D341Med (cell line): ENCODE results near the gene C12orf56.
"Not testable (repeated sequence)": the region's sequence is repeated elsewhere in the genome, so short reads cannot be mapped to it uniquely, and the experiment has no call there.

ENCODE experiments used
- DNase-seq: peaks from one replicate; pipeline ENCODE4 v3.0.0; 2012; ENCODE audit warnings: low spot score

The C12orf56 gene

DNA sequence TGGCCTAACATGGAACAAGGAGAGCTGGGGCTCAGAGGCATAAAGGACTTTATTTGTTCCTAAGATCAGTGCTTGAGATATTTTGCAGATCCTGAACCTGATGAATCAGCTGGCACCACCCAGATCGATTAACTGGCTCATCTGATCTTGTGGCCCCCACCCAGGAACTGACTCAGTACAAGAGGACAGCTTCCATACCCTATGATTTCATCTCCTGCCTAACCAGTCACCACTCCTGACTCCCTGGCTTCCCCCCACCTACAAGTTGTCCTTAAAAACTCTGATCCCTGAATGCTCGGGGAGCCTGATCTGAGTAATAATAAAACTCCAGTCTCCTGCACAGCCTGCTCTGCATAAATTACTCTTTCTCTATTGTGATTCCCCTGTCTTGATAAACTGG, 5.1 kb downstream of the C12orf56 start:
- DNase-seq: no peak

DNA sequence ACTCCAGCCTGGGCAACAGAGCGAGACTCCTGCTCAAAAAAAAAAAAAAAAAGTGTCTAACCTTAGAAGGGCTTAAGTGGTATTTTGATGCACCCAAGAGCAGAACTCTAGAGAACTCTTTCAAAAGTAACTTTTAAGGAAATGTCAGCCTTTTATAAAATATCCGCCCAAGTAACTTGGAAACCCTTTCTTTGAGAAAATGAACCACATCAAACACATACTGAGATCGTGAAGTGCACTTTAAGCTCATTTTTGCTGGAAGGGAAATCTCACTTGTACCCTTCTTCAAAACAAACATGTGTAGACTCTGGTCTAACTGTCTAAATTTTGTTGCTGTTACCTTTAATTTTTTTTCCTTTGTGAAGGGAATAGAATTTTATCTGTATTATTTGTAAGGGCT, 5.5 kb downstream of the C12orf56 start:
- DNase-seq: no peak

DNA sequence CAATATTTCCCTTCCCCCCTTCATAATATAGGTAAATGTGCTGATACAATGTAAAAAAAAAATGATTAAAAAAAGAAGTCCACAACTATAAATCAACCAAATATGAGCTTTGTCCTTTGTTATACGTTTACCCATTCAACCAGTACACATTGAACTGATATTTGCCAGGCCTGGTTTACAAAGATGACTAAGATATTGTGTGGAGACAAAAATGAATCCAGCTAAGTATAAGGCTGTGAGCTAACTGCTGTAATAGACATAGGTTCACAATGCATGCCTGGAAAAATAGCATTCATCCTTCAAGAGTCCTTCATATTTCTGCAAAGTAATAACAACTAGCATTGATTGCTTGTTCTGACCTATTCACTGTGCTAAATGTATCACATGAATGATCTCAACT, 6.9 kb downstream of the C12orf56 start:
- DNase-seq: no peak

DNA sequence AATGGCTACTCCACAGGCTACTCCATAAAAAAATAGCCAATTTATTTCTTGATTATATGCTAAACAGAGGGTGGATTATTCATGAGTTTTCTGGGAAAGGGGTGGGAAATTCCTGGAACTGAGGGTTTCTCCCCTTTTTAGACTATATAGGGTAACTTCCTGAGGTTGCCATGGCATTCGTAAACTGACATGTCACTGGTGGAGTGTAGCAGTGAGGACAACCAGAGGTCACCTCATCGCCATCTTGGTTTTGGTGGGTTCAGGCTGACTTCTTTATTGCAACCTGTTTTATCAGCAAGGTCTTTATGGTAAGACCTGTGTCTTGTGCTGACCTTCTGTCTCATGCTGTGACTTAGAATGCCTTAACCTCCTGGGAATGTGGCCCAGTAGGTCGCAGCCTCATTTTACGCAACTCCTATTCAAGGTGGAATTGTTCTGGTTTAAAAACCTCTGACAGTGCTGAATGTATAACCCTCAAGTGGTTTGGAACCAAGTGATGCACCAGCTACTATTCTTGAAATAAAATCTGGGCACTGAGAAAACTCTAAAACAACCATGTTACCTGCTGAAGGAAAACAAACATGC, 27.7 kb downstream of the C12orf56 start:
- DNase-seq: no peak

GRCh38 chr12:64361173-64361572, 29.4 kb downstream of the C12orf56 start:
- DNase-seq: not testable (repeated sequence)

- not testable (repeated sequence) for DNase-seq
These were observed 34.3 kb downstream of the C12orf56 start for GRCh38 chr12:64356209-64356608.

- DNase-seq: no peak
These were observed 38.4 kb downstream of the C12orf56 start for GRCh38 chr12:64352181-64352580.

DNA sequence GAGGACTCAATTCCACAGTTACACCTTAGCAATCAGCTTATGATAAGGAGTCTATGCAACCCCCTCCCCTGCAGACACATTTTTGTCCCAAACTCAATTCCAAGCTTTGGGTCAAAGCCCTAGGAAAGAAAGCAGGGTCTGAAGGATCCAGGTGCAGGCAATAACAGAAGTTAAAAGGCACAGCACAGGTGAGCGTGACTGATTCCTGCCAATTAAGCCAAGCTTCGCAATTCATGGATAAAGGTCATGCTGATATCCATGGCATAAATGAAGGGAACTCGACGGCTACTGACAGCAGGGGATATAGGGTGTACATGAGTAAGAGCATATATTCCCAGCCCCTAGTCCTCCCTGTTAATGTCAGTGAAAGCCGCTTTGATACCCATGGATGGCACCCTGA, 39.3 kb downstream of the C12orf56 start:
- no peak for DNase-seq

GRCh38 chr12:64347630-64348029, 42.9 kb downstream of the C12orf56 start:
- DNase-seq: no peak

DNA sequence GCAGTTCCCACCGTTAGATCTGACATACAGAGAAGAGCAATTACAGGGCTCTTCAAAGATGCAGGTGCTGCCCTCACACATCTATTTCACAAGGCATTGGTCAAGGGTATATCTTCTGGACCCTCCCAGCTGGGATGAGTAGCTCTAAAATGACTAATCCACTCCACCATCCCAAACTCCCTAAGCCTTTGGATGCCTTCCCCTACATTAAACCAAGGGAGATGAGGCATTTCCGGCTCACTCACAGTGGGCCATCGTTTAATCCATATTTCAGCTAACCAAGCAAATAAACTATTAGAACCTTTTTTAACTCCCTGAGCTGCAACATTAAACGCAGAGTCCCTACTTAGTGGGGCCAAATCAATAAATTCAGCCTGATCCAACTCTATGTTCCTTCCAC, 45.9 kb downstream of the C12orf56 start:
- not testable (repeated sequence) for DNase-seq

- DNase-seq: not testable (repeated sequence)
These were observed 50.0 kb downstream of the C12orf56 start for GRCh38 chr12:64340546-64340945.

- DNase-seq: no peak
These were observed 54.6 kb downstream of the C12orf56 start for GRCh38 chr12:64335886-64336466.

DNA sequence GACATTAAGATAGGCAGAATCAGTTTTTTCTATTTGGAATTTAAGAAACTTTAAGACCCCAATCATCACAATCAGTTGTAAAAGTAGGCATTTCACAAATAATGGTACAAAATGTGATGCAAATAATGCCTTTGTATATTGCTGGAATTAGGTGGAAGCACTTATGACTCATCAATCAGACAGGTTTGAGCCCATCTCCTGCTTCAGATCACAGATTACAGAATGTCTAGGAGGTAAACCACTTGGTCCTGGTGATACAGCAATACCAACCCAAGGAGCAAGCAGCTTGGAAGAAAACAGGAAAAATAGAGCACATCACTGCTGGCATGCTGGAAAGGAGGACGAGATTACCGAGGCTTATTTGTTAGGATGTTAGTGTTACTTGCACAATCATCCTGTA, 57.6 kb downstream of the C12orf56 start:
- DNase-seq: no peak

GRCh38 chr12:64332296-64332695, 58.3 kb downstream of the C12orf56 start:
- DNase-seq: no peak

- DNase-seq: not testable (repeated sequence)
These were observed 61.4 kb downstream of the C12orf56 start for GRCh38 chr12:64329031-64329710.

DNA sequence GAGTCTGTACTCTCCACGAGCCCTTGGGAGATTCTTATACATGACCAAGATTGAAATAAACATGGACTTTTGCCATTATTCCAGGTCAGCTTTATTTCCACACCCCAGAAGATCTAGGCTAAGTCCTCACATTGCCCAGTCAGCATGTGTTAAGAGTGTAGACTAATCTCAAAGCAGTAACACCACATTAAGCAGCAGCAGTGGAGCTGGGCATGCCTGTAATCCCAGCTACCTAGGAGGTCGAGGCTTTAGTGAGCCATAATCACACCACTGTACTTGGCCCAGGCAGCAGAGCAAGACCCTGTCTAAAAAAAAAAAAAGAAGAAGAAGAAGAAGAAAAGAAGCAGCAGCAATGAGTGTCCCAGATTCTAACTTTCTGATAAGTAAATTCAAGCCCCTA, 65.5 kb downstream of the C12orf56 start:
- DNase-seq: no peak

DNA sequence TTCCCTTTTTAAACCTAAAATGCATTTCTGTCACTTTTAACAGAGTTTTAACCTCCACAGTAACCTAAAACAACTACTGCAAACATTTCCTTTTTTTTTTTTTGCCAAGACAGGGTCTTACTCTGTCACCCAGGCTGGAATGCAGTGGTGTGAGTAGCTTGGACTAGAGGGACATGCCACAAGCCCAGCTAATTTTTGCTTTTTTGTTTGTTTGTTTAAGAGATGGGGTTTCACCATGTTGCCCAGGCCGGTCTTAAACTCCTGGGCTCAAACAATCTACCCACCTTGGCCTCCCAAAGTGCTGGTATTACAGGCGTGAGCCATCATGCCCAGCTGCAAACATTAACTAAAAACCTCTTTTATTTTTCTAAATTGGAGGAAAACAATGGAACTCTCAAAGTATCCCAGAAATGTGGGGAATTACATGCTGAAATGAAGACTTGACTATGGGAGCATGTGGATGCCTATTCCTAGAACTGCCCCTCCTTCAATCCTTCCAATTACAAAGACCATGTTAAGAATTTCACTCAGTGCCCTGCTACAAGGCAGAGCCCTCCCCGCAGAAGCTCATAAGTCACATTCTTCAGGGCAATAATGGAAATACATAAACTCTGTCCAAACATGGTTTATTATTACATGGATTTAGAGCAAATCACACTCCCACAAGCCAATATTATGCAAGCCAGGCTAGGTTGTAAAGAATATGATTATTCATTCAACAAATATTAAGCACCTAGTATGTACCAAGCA, 66.9 kb downstream of the C12orf56 start:
- DNase-seq: no peak

GRCh38 chr12:64323006-64323405, 67.6 kb downstream of the C12orf56 start:
- DNase-seq: no peak

GRCh38 chr12:64320611-64321010, 69.9 kb downstream of the C12orf56 start:
- DNase-seq: no peak

DNA sequence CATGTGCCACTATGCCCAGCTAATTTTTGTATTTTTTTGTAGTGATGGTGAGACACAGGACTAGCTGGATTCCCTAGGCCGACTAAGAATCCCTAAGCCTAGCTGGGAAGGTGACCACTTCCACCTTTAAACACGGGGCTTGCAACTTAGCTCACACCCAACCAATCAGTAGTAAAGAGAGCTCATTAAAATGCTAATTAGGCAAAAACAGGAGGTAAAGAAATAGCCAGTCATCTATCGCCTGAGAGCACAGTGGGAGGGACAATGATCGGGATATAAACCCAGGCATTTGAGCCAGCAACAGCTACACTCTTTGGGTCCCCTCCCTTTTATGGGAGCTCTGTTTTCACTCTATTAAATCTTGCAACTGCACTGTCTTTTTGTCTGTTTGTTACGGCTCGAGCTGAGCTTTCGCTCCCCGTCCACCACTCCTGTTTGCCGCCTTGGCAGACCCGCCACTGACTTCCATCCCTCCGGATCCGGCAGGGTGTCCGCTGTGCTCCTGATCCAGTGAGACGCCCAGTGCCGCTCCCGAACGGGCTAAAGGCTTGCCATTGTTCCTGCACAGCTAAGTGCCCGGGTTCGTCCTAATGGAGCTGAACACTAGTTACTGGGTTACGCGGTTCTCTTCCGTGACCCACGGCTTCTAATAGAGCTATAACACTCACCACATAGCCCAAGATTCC, 70.9 kb downstream of the C12orf56 start:
- not testable (repeated sequence) for DNase-seq

DNA sequence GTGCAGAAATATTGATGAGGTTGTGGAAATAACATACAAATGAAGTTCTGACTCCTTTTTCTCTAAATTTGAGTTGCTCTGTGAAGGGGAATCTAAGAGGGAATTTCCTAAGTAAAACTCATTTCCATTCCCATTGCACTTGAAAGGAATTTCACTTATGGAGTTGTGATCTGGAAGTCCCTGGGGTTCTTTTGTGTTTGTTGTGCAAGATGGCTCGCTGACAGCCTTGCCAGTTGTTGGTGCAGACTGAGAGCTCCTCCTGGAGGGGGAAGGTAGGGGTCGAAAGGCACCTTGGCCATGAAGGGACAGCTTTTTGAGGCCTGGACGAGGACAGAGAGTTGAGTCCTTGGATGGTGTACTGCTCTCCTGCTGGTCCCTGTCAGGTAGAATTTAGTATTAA, 72.0 kb downstream of the C12orf56 start:
- DNase-seq: no peak

DNA sequence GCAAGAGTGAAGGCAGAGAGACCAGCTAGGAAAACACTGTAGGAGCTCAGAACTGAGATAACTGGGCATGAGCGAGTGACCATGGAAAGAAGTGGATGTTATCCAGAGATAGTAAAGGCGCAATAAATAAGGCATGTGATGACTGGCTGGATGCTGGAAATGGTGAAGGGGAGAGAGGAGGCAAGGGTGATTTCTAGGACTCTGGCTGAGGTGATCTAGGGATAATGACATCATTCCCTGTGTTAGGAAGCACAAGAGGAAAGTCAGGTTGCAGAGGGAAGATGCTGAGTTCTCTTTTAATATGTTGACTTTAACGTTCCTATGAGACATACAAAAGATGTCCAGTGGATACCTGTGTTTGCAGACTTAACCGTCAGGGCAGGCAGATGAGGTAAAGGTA, 78.7 kb downstream of the C12orf56 start:
- no peak for DNase-seq
